B cell (primary cell): ENCODE data around the gene CNST.

ENCODE experiments used
- EZH2 ChIP-seq: IDR thresholded peaks from 2 replicates; pipeline ENCODE4 v1.6.1; 2012; ENCODE audit warnings: borderline replicate concordance, low read depth, mild to moderate bottlenecking, moderate library complexity, low read length; ENCODE audit not compliant: insufficient read depth, poor library complexity, severe bottlenecking
- TF ChIP-seq, protein P1 (sequence below): fragments of 200-600 bp; IDR thresholded peaks from one replicate; pipeline ENCODE4 v1.8.0; 2022; ENCODE audit warnings: antibody characterized with exemption, mild to moderate bottlenecking

DNA sequence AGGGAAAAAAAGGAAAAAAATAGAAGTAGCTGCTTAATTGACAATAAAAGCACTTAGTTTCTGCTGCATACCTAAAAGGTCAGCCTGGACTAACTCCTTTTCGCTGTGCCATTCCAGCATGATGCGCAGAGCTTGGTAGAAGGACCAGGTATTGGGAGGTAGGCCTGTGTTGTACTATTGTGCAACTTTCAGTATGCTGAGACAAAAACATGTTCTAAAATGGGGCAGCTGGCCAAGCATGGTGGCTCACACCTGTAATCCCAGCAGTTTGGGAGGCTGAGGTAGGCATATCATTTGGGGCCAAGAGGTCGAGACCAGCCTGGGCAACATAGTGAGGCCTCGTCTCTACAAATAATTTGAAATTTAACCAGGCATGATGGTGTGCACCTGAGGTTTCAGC, 142.9 kb downstream of the CNST start:
- TF ChIP-seq, protein P1, sequence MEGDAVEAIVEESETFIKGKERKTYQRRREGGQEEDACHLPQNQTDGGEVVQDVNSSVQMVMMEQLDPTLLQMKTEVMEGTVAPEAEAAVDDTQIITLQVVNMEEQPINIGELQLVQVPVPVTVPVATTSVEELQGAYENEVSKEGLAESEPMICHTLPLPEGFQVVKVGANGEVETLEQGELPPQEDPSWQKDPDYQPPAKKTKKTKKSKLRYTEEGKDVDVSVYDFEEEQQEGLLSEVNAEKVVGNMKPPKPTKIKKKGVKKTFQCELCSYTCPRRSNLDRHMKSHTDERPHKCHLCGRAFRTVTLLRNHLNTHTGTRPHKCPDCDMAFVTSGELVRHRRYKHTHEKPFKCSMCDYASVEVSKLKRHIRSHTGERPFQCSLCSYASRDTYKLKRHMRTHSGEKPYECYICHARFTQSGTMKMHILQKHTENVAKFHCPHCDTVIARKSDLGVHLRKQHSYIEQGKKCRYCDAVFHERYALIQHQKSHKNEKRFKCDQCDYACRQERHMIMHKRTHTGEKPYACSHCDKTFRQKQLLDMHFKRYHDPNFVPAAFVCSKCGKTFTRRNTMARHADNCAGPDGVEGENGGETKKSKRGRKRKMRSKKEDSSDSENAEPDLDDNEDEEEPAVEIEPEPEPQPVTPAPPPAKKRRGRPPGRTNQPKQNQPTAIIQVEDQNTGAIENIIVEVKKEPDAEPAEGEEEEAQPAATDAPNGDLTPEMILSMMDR = no peak
- no peak for TF ChIP-seq EZH2
